ENCODE data around the gene EMP2.
"Not testable (repeated sequence)": the region's sequence is repeated elsewhere in the genome, so short reads cannot be mapped to it uniquely, and the experiment has no call there.

Gene EMP2, protein sequence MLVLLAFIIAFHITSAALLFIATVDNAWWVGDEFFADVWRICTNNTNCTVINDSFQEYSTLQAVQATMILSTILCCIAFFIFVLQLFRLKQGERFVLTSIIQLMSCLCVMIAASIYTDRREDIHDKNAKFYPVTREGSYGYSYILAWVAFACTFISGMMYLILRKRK

DNA sequence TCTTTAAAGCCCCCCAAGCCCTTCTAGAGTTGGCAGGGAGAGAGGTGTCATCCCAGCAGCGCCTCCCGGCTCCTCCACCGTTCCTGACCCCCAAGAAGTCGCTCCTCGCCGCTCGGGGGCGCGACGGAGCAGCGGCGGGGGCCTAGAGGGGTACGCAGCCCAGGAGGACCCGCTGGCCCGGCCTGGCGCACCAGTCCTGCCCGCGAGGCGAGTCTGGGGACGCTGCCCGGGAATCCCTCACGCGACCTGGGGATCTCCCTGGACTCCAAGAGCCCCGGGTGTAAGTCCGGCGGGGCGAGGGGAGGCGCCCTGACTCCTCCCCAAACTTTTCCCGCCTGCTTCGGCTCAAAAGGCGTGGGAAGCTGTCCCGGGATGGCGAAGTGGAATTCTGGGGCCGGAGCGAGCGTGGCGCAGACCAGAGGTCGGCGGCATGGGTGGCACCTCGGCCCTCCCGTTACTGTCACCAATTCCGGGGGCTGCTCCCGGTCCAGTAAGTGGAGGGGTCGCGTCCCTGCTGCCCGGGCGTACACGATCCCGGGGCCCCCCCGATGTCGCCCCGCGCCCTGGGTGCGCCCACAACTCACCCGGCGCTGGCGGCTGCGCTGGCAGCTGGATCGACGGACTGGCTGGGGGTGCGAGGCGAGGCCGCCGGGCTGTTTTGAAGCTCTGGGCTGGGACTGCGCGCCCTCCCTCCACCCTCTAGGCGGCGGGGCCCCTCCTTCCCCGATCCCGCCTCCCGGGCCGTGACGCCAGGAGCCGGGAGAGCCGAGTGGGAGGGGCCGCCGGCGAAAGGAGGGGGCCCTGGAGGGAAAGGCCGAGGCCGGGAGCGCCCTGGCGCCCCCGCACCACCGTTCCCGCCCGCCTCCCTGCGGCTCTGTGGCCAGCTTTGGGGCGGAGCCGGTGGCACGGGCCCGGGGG is at the start of gene EMP2:
Gene EMP2 (minus strand): TSS at position 634 of the 918 bp plus-strand sequence. CDS start 32,981 bp downstream, outside the sequence.
- no peak for DNase-seq (ENCODE audit: low read depth in 2 of 2)

DNA sequence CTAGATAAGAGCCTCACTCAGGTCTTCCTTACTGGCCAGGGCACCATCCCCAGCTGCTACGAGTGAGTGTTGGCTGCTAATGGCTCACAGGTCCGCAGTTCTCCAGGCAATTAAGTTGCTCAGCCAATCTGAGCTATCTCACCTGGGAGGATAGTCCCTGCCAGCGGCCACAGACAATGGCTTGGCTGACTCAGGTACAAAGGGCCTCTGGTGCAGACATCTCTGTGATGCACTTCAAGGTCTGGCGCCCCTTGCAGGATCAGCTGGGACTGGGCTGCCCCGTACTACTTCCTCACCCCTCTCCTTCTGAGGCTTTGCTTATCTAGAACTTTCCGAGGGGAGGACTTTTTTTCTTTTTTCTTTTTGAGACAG is 49.2 kb upstream of the EMP2 start:
- no peak for DNase-seq (ENCODE audit: low read depth in 2 of 2)

DNA sequence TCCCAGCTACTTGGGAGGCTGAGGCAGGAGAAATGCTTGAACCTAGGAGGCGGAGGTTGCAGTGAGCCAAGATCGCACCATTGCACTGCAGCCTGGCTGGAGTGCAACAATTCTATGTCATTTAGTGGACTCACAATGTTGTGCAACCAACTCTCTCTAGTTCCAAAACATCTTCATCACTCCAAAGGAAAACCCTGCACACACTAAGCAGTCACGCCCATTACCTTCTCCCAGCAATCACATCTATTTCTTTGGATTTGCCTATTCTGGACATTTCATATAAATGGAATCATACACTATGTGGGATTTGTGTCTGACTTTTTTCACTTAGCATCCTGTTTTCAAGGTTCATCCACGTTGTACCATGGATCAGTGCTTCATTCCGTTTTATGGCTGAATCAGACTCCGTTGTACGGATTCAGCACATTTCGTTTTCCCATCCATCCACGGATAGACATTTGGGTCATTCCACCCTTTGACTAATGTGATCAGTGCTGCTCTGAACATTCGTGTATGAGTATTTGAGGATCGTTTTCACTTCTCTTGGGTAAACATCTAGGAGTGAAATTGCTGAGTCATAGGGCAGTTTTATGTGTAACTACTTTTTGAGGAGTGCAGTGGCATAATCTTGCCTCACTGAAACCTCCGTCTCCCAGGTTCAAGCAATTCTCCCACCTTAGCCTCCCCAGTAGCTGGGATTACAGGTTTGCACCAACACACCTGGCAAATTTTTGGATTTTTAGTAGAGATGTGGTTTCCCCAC is 45.4 kb upstream of the EMP2 start:
- no peak for DNase-seq (ENCODE audit: low read depth in 2 of 2)

DNA sequence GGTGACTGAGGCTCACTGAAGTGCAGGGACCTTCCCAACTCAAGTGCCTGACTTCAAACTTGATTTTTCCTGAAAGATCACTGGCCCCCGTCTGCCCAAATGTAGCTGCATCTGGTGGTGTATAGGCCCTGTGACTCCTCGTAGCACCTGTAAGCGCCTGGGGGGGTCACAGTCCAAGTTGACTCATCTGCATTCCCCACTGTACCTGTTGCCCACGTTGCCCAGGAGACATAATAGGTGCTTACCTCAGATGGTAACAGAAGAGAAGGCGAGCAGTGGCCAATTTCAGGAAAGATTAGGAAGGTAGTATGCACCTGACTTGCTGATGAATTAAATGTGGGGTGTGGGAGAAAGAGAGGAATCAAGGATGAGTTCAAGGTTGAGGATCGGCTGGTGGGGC is 44.1 kb upstream of the EMP2 start:
- DNase-seq (ENCODE audit: low read depth in 2 of 2) = no peak

DNA sequence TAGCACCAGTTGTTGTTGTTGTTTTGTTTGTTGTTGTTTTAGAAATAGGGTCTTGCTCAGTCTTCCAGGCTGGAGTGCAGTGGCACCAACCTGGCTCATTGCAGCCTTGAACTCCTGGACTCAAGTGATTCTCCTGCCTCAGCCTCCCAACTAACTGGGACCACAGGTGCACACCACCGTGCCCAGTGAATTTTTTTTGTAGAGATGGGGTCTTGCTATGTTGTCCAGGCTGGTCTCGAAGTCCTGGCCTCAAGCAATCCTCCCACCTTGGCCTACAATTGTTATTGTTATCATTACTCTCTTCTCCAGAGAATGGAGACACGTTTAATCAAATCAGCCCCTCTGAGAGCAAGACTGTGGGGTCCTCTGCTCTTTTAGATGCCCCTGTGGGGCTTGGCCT is 42.7 kb upstream of the EMP2 start:
- DNase-seq (ENCODE audit: low read depth in 2 of 2) = no peak

DNA sequence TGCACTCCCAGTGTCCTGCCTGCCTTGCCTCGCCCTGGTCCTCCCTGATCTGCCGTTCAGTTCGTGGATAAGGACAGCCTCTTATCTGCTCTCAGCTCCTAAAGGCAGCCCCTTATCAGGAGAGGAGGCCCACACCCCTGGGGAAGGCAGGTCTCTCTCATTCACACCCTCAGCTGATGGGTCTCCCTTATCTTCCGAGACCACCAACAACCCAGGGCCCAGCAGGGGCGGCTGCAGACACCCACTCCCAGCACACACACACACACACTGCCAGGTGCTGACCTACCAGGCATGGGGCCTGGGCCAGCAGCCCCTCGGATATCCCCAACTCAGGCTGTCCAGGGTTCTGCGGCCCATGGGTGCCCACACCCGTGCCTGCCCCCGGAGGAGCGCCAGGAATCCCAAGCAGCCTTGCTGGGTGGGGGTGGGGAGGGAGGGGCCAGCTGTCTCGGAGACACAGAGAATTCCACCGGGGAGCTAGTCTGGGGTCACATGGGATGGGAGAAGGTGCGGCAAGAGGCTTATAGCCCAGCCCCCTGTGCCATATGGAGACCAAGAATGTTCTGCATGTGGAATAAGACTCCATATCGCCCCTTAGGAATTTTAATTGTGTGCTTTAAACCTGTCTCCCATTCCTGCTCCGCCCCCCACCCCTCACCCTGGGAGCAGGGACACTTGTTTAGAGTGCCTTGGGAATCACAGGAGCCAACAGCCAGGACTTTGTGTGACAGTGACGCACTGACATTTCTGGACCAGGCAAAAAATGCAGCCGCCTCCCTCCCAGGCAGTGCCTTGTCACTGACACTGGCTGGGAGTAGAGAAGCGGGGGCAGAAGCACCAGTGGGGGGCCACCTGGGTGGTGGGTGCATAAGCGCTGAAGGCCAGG is 41.9 kb upstream of the EMP2 start:
- no peak for DNase-seq (ENCODE audit: low read depth in 2 of 2)

DNA sequence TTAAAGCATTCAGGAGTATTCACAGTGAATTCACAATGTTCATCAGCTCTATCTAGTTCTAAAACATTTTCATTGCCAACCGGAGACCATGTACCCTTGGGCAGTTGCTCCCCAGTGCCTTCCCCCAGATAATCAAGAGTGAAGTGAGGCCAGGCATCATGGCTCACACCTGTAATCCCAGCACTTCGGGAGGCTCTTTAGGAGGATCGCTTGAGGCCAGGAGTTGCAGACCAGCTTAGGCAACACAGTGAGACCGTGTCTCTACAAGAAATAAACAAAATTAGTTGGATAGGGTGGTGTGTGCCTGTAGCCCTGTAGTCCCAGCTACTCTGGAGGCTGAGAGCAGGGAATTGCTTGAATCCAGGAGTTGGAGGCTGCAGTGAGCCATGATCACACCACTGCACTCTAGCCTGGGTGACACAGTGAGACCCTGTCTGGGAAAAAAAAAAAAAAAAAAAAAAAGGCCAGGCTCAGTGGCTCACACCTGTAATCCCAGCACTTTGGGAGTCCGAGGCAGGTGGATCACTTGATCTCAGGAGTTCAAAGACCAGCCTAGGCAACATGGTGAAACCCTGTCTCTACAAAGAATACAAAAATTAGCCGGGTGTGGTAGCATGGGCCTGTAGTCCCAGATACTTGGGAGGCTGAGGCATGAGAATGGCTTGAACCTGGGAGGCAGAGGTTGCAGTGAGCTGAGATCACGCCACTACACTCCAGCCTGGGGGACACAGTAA is 41.0 kb upstream of the EMP2 start:
- DNase-seq (ENCODE audit: low read depth in 2 of 2) = not testable (repeated sequence)

DNA sequence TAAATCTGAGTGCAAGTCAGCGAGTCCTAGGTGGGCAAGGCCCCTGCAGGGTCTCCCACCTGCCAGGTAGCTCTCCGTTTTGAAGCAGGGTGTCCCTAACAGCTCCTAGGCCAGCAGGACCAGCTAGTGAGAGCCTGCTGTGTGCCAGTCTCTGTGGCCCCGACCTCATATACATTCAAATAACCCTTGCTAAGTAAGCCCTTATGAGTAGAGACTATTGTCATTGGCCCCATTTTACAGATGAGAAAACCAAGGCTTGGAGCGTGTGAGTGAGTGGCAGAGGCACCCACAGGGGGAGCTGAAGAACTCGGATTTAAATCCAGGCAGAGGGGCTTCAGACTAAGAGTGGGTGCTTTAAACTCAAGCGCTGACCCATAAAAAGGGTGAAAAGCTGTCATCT is 39.7 kb upstream of the EMP2 start:
- no peak for DNase-seq (ENCODE audit: low read depth in 2 of 2)

DNA sequence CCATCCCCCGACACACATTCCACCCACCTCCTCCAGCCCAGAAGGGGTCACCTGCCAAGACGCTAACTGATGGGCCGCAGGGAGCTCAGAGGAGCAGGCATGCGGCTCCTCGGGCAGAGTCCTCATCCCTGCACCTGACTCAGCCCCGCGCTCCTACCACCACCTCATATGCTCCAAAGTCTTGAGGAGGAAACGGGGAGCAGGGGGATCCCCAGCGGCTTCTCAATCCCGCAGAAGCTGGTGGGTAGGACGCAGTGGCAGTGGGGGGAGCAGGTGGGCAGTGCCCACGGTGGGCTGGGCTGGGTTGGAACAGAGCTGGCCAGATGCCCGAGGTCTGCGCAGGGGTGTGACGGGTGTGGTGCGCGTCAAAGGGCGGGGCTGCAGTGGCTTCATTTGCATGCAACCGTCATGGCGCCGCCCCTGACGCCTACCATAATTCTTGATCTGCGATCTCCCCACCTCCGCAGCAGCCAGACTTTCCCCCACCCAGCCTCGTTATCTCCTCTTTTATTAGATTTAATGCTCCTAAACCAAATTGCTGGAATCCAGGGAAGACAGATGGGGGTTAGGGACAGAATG is 39.0 kb upstream of the EMP2 start:
- peak in 1 of 2 experiments; percentile 16 for DNase-seq (ENCODE audit: low read depth in 2 of 2)

DNA sequence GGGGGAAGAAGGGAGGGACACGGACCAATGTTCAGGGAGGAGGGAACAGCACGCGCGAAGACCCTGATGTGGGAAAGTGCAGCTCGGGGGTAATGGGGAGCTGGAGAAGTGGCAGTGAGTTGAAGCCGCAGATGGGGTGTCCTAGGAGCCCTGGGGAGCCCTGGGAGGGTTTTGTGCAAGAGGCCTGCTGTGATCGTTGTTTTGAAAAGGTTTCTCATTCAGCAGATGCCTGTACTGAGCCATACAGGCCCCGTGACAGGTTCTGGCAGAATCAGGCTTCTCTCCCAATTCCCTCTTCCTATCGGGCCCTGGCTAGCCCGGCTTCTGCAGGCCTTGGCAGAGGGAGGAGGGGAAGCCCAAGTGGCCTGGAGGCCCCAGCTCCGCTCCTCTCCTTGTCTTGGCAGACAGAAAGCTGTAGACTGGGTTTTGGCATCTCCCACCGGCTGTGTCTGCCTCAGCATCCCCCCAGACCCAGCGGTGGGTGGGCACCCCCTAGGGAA is 38.4 kb upstream of the EMP2 start:
- DNase-seq (ENCODE audit: low read depth in 2 of 2) = no peak

DNA sequence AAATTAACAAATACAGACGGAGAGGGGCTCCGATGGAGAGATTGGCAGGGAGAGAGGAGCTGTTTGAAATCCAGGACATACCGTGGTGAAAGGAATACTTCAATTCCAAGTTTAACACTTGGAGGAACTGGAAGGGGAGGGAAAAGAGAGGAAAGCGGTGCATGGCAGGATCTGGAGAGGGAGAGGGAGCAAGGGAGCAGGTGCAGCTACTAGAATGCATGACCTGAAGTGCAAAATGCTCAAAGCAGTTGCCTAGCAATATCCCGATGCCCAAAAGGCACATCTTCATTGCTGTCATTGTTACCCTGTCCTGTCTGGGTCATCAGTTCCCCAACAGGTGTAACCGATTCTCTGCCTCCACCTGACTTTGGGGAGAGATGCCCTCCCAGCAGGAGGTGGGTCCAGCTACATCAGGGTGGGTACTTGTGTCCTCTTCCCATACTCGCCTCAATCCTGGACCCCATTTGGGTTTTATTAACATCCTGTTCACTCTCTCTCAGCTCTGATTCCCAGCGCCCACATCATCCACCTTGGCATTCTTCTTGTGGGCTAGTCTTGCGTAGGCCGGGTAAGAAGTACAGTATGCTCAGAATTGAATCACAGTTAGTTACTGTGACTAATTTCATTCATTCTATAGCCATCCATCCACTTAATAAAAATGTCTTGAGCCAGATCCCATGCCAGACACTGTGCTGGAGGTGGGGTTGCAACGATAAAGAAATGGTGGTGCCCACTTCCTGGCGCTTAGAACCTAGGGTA is 37.4 kb upstream of the EMP2 start:
- DNase-seq (ENCODE audit: low read depth in 2 of 2) = no peak

DNA sequence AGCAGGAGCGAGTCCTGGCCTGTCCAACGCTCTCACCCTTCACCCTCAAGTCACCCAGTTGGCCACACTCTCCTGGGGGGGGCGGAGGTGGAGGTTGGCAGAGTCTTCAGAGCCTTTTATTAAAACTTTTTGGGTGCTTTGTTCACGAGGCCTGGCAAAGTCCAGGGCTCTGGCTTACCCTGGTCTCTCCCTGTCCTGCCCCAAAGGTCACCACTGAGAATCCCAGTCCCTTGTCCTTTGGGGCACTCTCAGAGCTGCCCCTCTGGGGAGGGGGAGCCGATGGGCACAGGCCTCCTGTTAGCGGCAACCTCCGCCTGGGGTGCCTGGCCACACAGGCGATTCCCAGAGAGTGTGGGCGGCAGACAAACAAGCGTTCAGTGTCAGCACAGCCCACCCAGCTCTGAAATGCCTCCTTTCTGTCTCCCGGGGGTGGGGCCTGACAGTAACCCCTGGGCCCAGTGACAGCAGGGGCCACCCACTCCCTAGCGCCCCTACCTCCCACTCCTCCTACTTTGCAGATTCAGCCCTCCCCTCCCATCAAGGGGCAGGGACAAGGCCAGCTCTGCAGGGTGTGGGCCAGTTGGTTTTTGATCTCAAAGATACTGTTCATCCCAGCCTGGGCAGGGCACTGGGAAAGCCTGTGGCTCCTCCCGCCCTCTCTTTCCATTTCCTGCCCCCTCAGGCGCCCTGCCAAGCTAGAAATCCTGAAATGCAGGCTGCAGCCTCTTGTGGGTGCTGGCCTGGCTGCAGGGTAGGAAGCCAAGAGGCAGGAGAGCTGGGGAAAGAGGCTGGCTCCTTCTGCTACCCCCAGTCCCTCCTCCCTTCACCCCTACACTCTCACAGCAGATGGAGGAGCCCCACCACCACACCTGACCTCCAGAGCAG is 36.6 kb upstream of the EMP2 start:
- no peak for DNase-seq (ENCODE audit: low read depth in 2 of 2)

DNA sequence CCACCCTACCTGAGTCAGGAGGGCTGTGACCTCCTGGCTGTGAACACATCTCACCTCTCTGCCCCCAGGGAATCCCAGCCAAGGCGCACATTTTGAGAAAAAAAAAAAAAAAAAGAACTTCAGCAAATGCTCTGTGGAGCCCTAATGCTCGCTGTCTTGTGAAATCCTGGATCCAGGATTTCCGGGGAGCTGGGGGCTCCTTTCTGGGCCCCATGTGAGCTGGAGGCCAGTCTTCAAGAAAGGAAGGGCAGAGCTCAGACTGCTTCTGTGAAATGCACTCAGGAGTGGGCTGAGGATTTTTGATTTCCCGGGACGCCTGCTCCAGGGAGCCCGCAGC is 36.0 kb upstream of the EMP2 start:
- DNase-seq (ENCODE audit: low read depth in 2 of 2) = no peak

DNA sequence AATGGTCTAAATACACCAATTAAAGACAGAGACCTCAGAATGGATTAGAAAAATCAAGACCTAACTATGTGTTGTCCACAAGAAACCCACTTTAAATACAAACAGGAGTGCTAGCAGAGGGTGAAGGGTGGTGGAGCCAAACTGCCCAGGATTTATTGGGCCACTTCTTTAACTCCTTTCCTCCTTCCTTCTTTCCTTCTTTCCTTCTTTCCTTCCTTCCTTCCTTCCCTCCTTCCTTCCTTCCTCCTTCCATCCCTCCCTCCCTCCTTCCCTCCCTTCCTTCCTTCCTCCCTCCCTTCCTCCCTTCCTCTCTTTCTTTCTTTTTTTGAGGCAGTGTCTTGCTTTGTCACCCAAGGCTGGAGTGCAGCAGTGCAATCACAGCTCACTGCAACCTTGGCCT is 34.3 kb upstream of the EMP2 start:
- no peak for DNase-seq (ENCODE audit: low read depth in 2 of 2)

DNA sequence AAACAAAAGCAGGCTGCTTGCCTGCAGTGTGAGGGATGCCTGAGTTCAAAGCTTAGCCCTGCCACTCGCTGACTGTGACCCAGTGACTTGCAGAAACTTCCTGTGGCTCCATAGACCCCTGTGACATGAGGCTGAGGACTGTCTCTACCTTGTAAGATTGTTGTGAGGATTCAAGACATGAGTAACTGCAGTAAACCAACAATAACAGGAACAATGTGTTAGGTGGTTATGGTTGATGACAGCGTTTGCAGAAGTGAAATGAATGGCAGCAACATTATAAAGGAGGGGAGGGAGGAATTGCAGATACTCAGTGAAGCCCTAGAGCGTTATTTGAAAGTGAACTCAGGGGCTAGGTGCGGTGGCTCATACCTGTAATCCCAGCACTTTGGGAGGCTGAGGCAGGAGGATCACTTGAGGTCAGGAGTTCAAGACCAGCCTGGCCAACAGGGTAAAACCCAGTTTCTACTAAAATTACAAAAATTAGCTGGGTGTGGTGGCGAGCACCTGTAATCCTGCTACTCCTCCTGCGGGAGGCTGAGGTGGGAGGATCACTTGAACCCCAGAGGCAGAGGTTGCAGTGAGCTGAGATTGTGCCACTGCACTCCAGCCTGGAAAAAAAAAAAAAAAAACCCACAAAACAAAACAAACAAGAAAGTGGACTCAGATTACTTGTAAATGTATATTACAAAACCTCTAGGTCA is 33.5 kb upstream of the EMP2 start:
- DNase-seq (ENCODE audit: low read depth in 2 of 2) = no peak

DNA sequence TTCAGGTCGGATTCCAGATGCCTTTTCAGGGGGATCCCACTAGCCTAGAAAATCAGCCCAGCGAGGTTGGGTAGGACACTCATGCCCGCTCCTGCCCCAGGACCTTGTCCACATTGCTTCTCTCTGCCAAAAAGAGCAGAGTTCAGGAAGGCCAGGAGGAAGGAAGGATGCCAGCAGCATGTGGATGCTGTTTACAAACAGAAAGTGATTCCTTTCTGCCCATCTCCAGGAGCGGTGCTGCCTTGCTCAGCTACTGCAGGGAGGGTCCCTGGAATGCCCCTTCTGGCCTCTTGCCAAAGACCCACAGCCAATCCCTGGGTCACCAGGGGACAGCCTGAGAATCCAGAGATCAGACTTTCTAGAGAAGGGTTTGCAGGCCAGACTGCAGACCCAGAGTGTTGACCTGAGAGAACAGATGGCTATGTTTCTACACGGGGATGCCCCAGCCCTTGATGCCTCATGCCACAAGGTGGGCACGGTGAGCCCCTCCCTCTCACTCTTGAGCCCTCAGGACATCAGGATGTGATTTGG is 32.3 kb upstream of the EMP2 start:
- no peak for DNase-seq (ENCODE audit: low read depth in 2 of 2)

DNA sequence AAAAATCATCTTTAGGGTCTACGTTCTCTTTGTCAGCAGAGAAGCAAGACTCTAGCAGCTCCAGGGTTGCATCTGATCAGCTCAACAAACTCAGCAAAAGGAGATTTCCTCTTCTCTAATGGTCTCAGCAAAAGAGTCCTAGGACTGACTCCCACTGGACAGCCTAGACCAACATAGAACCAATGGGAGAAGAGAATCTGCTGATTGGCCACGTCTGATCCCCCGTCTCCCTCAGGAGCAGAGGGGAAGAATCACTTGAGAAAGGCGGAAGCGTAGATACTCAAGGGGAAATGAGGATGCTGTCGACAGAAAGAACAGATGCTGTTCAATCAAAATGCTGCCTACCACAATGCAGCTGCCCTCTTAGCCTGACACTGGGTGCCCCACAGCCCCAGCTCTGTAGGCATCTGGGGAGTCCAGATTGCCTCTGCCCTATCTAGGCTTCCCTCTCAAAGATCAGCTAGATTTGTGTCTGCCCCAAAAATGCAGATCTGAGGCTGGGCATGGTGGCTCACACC is 31.5 kb upstream of the EMP2 start:
- no peak for DNase-seq (ENCODE audit: low read depth in 2 of 2)

All from stimulated activated CD4-positive, alpha-beta T cell treated with anti-CD3 and anti-CD28 coated beads, Interleukin-12 subunit alpha, Interleukin-12 subunit beta, amount 100 ng/mL, for 24 hours (primary cell).